ENCODE data around the gene PTPRR.
A peak's percentile ranks its signal among the peaks of the same experiment; 100 is the strongest.

Gene PTPRR

DNA sequence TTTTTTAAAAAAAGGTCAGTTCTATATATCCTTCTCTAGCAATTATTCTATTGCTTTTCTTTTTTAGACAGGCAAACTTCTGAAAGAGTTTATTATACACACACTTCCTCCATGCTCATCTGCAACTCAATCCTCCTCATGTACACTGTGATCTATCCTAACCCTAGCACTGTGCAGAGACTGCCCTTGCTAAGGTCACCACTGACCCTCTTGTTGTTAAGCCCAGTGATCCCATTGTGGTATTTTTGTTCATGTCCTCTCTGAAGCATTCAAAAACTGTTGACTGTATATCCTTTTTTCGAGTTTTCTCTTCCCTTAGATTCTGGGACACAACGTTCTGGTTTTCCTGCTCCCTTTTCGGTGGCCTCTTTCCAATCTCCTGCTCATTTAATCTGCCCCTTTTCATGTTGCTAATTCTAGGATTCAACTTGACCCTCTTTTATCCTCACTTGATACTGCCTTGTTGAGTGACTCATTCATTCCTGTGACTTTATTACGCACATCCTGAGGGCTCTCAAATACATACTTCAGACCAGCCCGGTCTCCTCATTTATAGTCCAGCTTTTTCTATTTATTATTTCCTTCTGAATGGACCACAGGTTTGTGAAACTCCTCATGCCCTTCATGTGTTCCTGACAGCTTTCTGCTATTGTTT lies 229.4 kb downstream of the PTPRR start:
- TF ChIP-seq, protein P1, sequence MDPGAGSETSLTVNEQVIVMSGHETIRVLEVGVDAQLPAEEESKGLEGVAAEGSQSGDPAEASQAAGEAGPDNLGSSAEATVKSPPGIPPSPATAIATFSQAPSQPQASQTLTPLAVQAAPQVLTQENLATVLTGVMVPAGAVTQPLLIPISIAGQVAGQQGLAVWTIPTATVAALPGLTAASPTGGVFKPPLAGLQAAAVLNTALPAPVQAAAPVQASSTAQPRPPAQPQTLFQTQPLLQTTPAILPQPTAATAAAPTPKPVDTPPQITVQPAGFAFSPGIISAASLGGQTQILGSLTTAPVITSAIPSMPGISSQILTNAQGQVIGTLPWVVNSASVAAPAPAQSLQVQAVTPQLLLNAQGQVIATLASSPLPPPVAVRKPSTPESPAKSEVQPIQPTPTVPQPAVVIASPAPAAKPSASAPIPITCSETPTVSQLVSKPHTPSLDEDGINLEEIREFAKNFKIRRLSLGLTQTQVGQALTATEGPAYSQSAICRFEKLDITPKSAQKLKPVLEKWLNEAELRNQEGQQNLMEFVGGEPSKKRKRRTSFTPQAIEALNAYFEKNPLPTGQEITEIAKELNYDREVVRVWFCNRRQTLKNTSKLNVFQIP (CRISPR knock-in tag; IDR thresholded peaks at IDR 0.05; ENCODE audit: borderline replicate concordance, low read depth): no peak
- TF ChIP-seq ZC3H10 (CRISPR knock-in tag; IDR thresholded peaks at IDR 0.05) (no peak), ZNF565 (CRISPR knock-in tag; conservative IDR thresholded peaks at IDR 0.05; ENCODE audit: low read depth) (no peak), ZNF8 (CRISPR knock-in tag; IDR thresholded peaks at IDR 0.05) (no peak), CSRNP3 (CRISPR knock-in tag; IDR thresholded peaks at IDR 0.05) (no peak), ZNF70 (CRISPR knock-in tag; IDR thresholded peaks at IDR 0.05) (no peak), ESRRG (CRISPR knock-in tag; IDR thresholded peaks at IDR 0.05) (no peak)
- peak; percentile 70 for ATAC-seq

DNA sequence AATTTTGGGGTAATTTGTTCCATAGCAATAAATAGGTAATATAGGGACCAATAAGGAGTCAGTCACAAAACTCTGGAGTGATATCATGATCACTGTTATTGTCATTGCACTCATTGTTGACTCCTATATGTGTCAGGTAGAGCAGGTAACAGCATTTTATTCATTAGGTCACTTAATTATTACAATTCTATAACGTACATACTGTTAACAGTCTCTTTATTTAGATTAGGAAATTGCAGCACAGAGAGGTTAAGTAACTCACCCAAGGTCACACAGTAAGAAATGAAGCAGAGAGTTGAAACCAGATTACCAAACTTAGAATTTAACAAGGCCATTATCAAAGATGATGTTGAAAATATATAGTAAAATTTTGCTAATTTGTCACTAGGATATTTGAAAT lies 233.6 kb downstream of the PTPRR start:
- no peak for ATAC-seq
- TF ChIP-seq ESRRG (CRISPR knock-in tag; IDR thresholded peaks at IDR 0.05) (no peak), ZFP3 (CRISPR knock-in tag; IDR thresholded peaks at IDR 0.05) (no peak), ZFP30 (CRISPR knock-in tag; IDR thresholded peaks at IDR 0.05) (no peak), ZNF565 (CRISPR knock-in tag; conservative IDR thresholded peaks at IDR 0.05; ENCODE audit: low read depth) (no peak), TOX (CRISPR knock-in tag; IDR thresholded peaks at IDR 0.05; ENCODE audit: borderline replicate concordance) (no peak), BACH2 (CRISPR knock-in tag; IDR thresholded peaks at IDR 0.05; ENCODE audit: borderline replicate concordance) (no peak), TCF4 (CRISPR knock-in tag; IDR thresholded peaks at IDR 0.05; ENCODE audit: borderline replicate concordance) (no peak), ZC3H10 (CRISPR knock-in tag; IDR thresholded peaks at IDR 0.05) (no peak), OSR1 (CRISPR knock-in tag; IDR thresholded peaks at IDR 0.05) (no peak), CSDC2 (CRISPR knock-in tag; IDR thresholded peaks at IDR 0.05) (no peak), ZNF70 (CRISPR knock-in tag; IDR thresholded peaks at IDR 0.05) (no peak), ISL1 (CRISPR knock-in tag; IDR thresholded peaks at IDR 0.05) (no peak), PPARA (CRISPR knock-in tag; IDR thresholded peaks at IDR 0.05; ENCODE audit: borderline replicate concordance) (no peak), GLIS3 (CRISPR knock-in tag; IDR thresholded peaks at IDR 0.05) (no peak), RARB (CRISPR knock-in tag; IDR thresholded peaks at IDR 0.05) (no peak), CSRNP3 (CRISPR knock-in tag; IDR thresholded peaks at IDR 0.05) (no peak)
- TF ChIP-seq, protein P2, sequence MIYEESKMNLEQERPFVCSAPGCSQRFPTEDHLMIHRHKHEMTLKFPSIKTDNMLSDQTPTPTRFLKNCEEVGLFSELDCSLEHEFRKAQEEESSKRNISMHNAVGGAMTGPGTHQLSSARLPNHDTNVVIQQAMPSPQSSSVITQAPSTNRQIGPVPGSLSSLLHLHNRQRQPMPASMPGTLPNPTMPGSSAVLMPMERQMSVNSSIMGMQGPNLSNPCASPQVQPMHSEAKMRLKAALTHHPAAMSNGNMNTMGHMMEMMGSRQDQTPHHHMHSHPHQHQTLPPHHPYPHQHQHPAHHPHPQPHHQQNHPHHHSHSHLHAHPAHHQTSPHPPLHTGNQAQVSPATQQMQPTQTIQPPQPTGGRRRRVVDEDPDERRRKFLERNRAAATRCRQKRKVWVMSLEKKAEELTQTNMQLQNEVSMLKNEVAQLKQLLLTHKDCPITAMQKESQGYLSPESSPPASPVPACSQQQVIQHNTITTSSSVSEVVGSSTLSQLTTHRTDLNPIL (CRISPR knock-in tag; IDR thresholded peaks at IDR 0.05; ENCODE audit: low read depth): no peak
- TF ChIP-seq, protein P1 (CRISPR knock-in tag; IDR thresholded peaks at IDR 0.05; ENCODE audit: borderline replicate concordance, low read depth): no peak

DNA sequence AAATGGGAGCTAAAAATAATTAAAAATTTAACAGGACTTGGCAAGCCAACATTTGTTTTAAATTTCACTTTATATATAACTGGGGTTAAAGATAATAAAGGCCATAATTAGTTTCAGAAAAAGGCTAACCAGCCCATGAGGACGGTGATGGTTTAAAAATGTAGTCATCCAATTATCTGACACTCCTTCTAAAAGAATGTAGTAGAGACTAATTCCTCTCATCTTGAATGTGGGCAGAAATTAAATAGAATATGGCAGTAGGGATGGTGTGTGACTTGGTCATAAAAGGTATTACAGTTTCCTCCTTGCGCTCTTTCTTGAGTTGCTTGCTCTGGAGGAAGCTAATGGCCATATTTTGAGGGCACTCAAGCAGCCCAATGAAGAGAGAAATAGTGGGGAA lies 234.2 kb downstream of the PTPRR start:
- TF ChIP-seq, protein P1 (CRISPR knock-in tag; IDR thresholded peaks at IDR 0.05; ENCODE audit: borderline replicate concordance, low read depth): no peak
- no peak for TF ChIP-seq ZFP30 (CRISPR knock-in tag; IDR thresholded peaks at IDR 0.05)
- TF ChIP-seq CSDC2 (CRISPR knock-in tag; IDR thresholded peaks at IDR 0.05): no peak
- TF ChIP-seq ZNF8 (CRISPR knock-in tag; IDR thresholded peaks at IDR 0.05): no peak
- no peak for TF ChIP-seq ZNF70 (CRISPR knock-in tag; IDR thresholded peaks at IDR 0.05)
- TF ChIP-seq ZNF565 (CRISPR knock-in tag; conservative IDR thresholded peaks at IDR 0.05; ENCODE audit: low read depth): no peak
- TF ChIP-seq PPARA (CRISPR knock-in tag; IDR thresholded peaks at IDR 0.05; ENCODE audit: borderline replicate concordance): no peak
- TF ChIP-seq ARNTL (CRISPR knock-in tag; IDR thresholded peaks at IDR 0.05; ENCODE audit: borderline replicate concordance, low read depth): no peak
- no peak for TF ChIP-seq TCF4 (CRISPR knock-in tag; IDR thresholded peaks at IDR 0.05; ENCODE audit: borderline replicate concordance)
- TF ChIP-seq TOX (CRISPR knock-in tag; IDR thresholded peaks at IDR 0.05; ENCODE audit: borderline replicate concordance): no peak
- TF ChIP-seq ISL1 (CRISPR knock-in tag; IDR thresholded peaks at IDR 0.05): no peak
- TF ChIP-seq ZFP3 (CRISPR knock-in tag; IDR thresholded peaks at IDR 0.05): no peak
- no peak for TF ChIP-seq BACH2 (CRISPR knock-in tag; IDR thresholded peaks at IDR 0.05; ENCODE audit: borderline replicate concordance)
- TF ChIP-seq GLIS3 (CRISPR knock-in tag; IDR thresholded peaks at IDR 0.05): no peak
- TF ChIP-seq, protein P2 (CRISPR knock-in tag; IDR thresholded peaks at IDR 0.05; ENCODE audit: low read depth): no peak
- no peak for TF ChIP-seq ESRRG (CRISPR knock-in tag; IDR thresholded peaks at IDR 0.05)
- ATAC-seq: peak; percentile 82

Data from SK-N-SH treated with all-trans-retinoic acid at 6 μM for 48 hours (cell line).